ENCODE results near the gene ANGPTL4.

- TF ChIP-seq EZH2 (IDR thresholded peaks at IDR 0.05; ENCODE audit: borderline replicate concordance, low read length) (no peak), CTCF (IDR thresholded peaks at IDR 0.05; ENCODE audit: low read length) (no peak)
Observed at GRCh38 chr19:8363803-8364771, at the start of gene ANGPTL4.
